ENCODE results near the gene ANTXR1.

Gene ANTXR1

GRCh38 chr2:69203166-69203985 lies 190.4 kb downstream of the ANTXR1 start:
- no peak for TF ChIP-seq CTCF (IDR thresholded peaks at IDR 0.05; ENCODE audit: borderline replicate concordance, insufficient read depth, low read depth, low read length)
- H3K4me3 ChIP-seq (ENCODE audit: low read depth, low read length) = no peak overlapping the region

GRCh38 chr2:69204654-69205053 lies 191.7 kb downstream of the ANTXR1 start:
- no peak overlapping the region for H3K4me3 ChIP-seq (ENCODE audit: low read depth, low read length)

GRCh38 chr2:69205076-69205475 lies 192.1 kb downstream of the ANTXR1 start:
- no peak overlapping the region for H3K4me3 ChIP-seq (ENCODE audit: low read depth, low read length)
- no peak for TF ChIP-seq CTCF (IDR thresholded peaks at IDR 0.05; ENCODE audit: borderline replicate concordance, insufficient read depth, low read depth, low read length)

More at GRCh38 chr2:69204654-69205053, 191.7 kb downstream of the ANTXR1 start:
- no peak for TF ChIP-seq CTCF (IDR thresholded peaks at IDR 0.05; ENCODE audit: borderline replicate concordance, insufficient read depth, low read depth, low read length)

- TF ChIP-seq CTCF (IDR thresholded peaks at IDR 0.05; ENCODE audit: borderline replicate concordance, insufficient read depth, low read depth, low read length) = no peak
- H3K4me3 ChIP-seq (ENCODE audit: low read depth, low read length) = no peak overlapping the region
Observed at GRCh38 chr2:69205491-69205890, 192.5 kb downstream of the ANTXR1 start.

- no peak overlapping the region for H3K4me3 ChIP-seq (ENCODE audit: low read depth, low read length)
- peak; percentile 14; the same call in 1 of the 2 replicates for TF ChIP-seq CTCF (IDR thresholded peaks at IDR 0.05; ENCODE audit: borderline replicate concordance, insufficient read depth, low read depth, low read length)
Observed at GRCh38 chr2:69208023-69208595, 195.1 kb downstream of the ANTXR1 start.

GRCh38 chr2:69209482-69209881 lies 196.5 kb downstream of the ANTXR1 start:
- no peak for TF ChIP-seq CTCF (IDR thresholded peaks at IDR 0.05; ENCODE audit: borderline replicate concordance, insufficient read depth, low read depth, low read length)
- no peak overlapping the region for H3K4me3 ChIP-seq (ENCODE audit: low read depth, low read length)

GRCh38 chr2:69210385-69210784 lies 197.4 kb downstream of the ANTXR1 start:
- no peak for TF ChIP-seq CTCF (IDR thresholded peaks at IDR 0.05; ENCODE audit: borderline replicate concordance, insufficient read depth, low read depth, low read length)
- no peak overlapping the region for H3K4me3 ChIP-seq (ENCODE audit: low read depth, low read length)

Measured in GM12875 (cell line).